IMR-90 (cell line): ENCODE measurements around the gene CRYM. TPM values are rescaled to one million over a fixed set of nuclear protein-coding genes. Genes with fewer than 3 reads are reported as not detected.
"Not testable (repeated sequence)": the region's sequence is repeated elsewhere in the genome, so short reads cannot be mapped to it uniquely, and the experiment has no call there.

Experiments
- ATAC-seq: fragments of 200-7000 bp; cut with Tn5 transposase; 2 replicates; pipeline ENCODE4 v1.9.1; 2020; ENCODE audit warnings: low read depth, mild to moderate bottlenecking, moderate library complexity
- BruUV-seq: library from RNA; stranded (reverse); fragments of 400-500 nt; replicated peaks from 2 replicates; lab custom pipeline; 2021; lab: Mats Ljungman, UMichigan
- CTCF ChIA-PET: fragments of 300-600 bp; formaldehyde crosslinking; extraction: SDS; loops from one replicate; lab custom pipeline; 2021; ENCODE audit warnings: antibody characterized with exemption; lab: Yijun Ruan, JAX
- POLR2A ChIA-PET: fragments of 300-600 bp; sonication (Branson Sonifier 250); formaldehyde crosslinking; loops from one replicate; lab custom pipeline; 2022; ENCODE audit warnings: antibody characterized with exemption; ENCODE audit not compliant: unreplicated experiment; lab: Charles Lee
- DNase-seq: peaks from one replicate; pipeline ENCODE4 v3.0.0; 2013
- H2AFZ ChIP-seq: replicated peaks from 2 replicates; pipeline ENCODE3; 2013; ENCODE audit warnings: low read length, mild to moderate bottlenecking; ENCODE audit not compliant: poor library complexity
- H2AK5ac ChIP-seq: 2 replicates; pipeline ENCODE4 v1.6.1; 2013; ENCODE audit warnings: low read depth, low read length, inconsistent platforms
- H2AK9ac ChIP-seq: replicated peaks from 2 replicates; pipeline ENCODE3; 2013; ENCODE audit warnings: mild to moderate bottlenecking, low read depth, low read length, moderate library complexity; ENCODE audit not compliant: poor library complexity
- H2BK120ac ChIP-seq: 2 replicates; pipeline ENCODE4 v1.6.1; 2013; ENCODE audit warnings: low read depth, low read length, inconsistent platforms
- H2BK15ac ChIP-seq: 3 replicates; pipeline ENCODE4 v1.6.1; 2013; ENCODE audit warnings: low read depth, low read length, inconsistent platforms
- H2BK20ac ChIP-seq: 2 replicates; pipeline ENCODE4 v1.6.1; 2013; ENCODE audit warnings: low read depth, mild to moderate bottlenecking, inconsistent platforms, low read length, moderate library complexity
- H2BK5ac ChIP-seq: 2 replicates; pipeline ENCODE4 v1.6.1; 2013; ENCODE audit warnings: mild to moderate bottlenecking, low read depth, low read length, inconsistent platforms; ENCODE audit not compliant: poor library complexity, severe bottlenecking
- H3K14ac ChIP-seq: replicated peaks from 2 replicates; pipeline ENCODE4 v1.6.1; 2013; ENCODE audit warnings: low read depth, low read length, inconsistent platforms
- H3K18ac ChIP-seq: 2 replicates; pipeline ENCODE4 v1.6.1; 2013; ENCODE audit warnings: low read depth, low read length, control low read depth
- H3K23ac ChIP-seq: 2 replicates; pipeline ENCODE4 v1.6.1; 2013; ENCODE audit warnings: low read depth, low read length, inconsistent platforms
- H3K27ac ChIP-seq: 2 replicates; pipeline ENCODE4 v1.5.1; 2013; ENCODE audit warnings: mild to moderate bottlenecking, control low read depth, low read length; ENCODE audit not compliant: insufficient read depth
- H3K27me3 ChIP-seq: 2 replicates; pipeline ENCODE4 v1.6.1; 2013; ENCODE audit warnings: low read length; ENCODE audit not compliant: control insufficient read depth, insufficient read depth
- H3K36me3 ChIP-seq: 2 replicates; pipeline ENCODE4 v1.6.1; 2013; ENCODE audit warnings: low read length, mixed read lengths; ENCODE audit not compliant: control insufficient read depth, insufficient read depth
- H3K4ac ChIP-seq: 2 replicates; pipeline ENCODE4 v1.6.1; 2013; ENCODE audit warnings: low read depth, low read length, inconsistent platforms
- H3K4me1 ChIP-seq: 2 replicates; pipeline ENCODE4 v1.6.1; 2013; ENCODE audit warnings: low read length, mixed read lengths; ENCODE audit not compliant: control insufficient read depth, insufficient read depth
- H3K4me2 ChIP-seq: 2 replicates; pipeline ENCODE4 v1.6.1; 2013; ENCODE audit warnings: low read depth, mild to moderate bottlenecking, control low read depth, low read length, moderate library complexity
- H3K4me3 ChIP-seq: 2 replicates; pipeline ENCODE4 v1.5.1; 2013; ENCODE audit warnings: low read depth, mild to moderate bottlenecking, control low read depth, low read length, moderate library complexity; ENCODE audit not compliant: insufficient read depth
- H3K56ac ChIP-seq: 2 replicates; pipeline ENCODE4 v1.6.1; 2013; ENCODE audit warnings: low read length, inconsistent platforms; ENCODE audit not compliant: insufficient read depth; ENCODE audit errors: extremely low read depth
- H3K79me1 ChIP-seq, 2 experiments: 2 replicates each; pipeline ENCODE4 v1.6.1; 2013; ENCODE audit warnings: low read length in 2 of 2, inconsistent platforms in 1 of 2, low read depth in 1 of 2
- H3K9ac ChIP-seq: 2 replicates; pipeline ENCODE4 v1.6.1; 2013; ENCODE audit warnings: low read depth, low read length, control low read depth
- H3K9me1 ChIP-seq: 2 replicates; pipeline ENCODE4 v1.6.1; 2013; ENCODE audit warnings: low read length, inconsistent platforms; ENCODE audit not compliant: insufficient read depth
- H3K9me3 ChIP-seq: 2 replicates; pipeline ENCODE4 v1.6.1; 2013; ENCODE audit warnings: low read length; ENCODE audit not compliant: control insufficient read depth, insufficient read depth
- H4K20me1 ChIP-seq: 2 replicates; pipeline ENCODE4 v1.6.1; 2013; ENCODE audit warnings: low read length, inconsistent platforms; ENCODE audit not compliant: insufficient read depth
- H4K5ac ChIP-seq: 2 replicates; pipeline ENCODE4 v1.6.1; 2013; ENCODE audit warnings: mild to moderate bottlenecking, low read depth, low read length, control low read depth
- H4K8ac ChIP-seq, 2 experiments: 2 replicates each; pipeline ENCODE4 v1.6.1; 2013; ENCODE audit warnings: low read depth in 2 of 2, low read length in 2 of 2, control low read depth in 1 of 2, inconsistent platforms in 1 of 2
- H4K91ac ChIP-seq: 2 replicates; pipeline ENCODE4 v1.6.1; 2013; ENCODE audit warnings: low read depth, low read length, inconsistent platforms; ENCODE audit not compliant: insufficient read depth
- CHD1 ChIP-seq: IDR thresholded peaks from 2 replicates; pipeline ENCODE4 v1.6.1; 2012; ENCODE audit warnings: low read depth, low read length, improper control_type of control experiment
- WGBS, 2 experiments: methylation state at CpG; one replicate each; pipeline versions ENCODE4 v1.1.5 to v1.1.7; 2013; ENCODE audit warnings: missing lambda C conversion rate in 2 of 2; ENCODE audit not compliant: insufficient read length in 1 of 2; ENCODE audit errors: extremely low coverage in 2 of 2; 5-methylcytosine and 5-hydroxymethylcytosine counted together
- dilution Hi-C: fragments of 300-500 bp; cut with HindIII; formaldehyde crosslinking; loops from one replicate; pipeline ENCODE4 v1.14.3; 2018; ENCODE audit warnings: low sequenced_read_pairs; ENCODE audit not compliant: unreplicated experiment
- in situ Hi-C: fragments of 300-500 bp; cut with MboI; formaldehyde crosslinking; loops from 3 replicates; pipeline ENCODE4 v1.14.3; 2019; ENCODE audit warnings: low sequenced_read_pairs, inconsistent platforms, mixed read lengths
- intact Hi-C: fragments of 100-400 bp; cut with micrococcal nuclease; formaldehyde crosslinking; loops from 2 replicates; pipeline ENCODE4 v1.10.0; 2022
- polyA plus RNA-seq, 3 experiments: library from polyadenylated mRNA; depleted of rRNA; stranded (reverse); fragments of >200 nt; gene quantifications; 2 replicates each; pipeline ENCODE4 v1.2.3, GENCODE V29; 2012; ENCODE audit warnings: low replicate concordance in 1 of 3
- total RNA-seq: library from RNA; depleted of rRNA; stranded (reverse); fragments of >200 nt; gene quantifications from 2 replicates; pipeline ENCODE4 v1.2.3, GENCODE V29; 2012

The CRYM gene
- total and polyA plus RNA-seq, 2 of the 4 experiments (the other 2 are of a cell fraction): not detected

- no peak for TF ChIP-seq CHD1
These were observed 27.8 kb downstream of the CRYM start (continued) for GRCh38 chr16:21250072-21250923.

DNA sequence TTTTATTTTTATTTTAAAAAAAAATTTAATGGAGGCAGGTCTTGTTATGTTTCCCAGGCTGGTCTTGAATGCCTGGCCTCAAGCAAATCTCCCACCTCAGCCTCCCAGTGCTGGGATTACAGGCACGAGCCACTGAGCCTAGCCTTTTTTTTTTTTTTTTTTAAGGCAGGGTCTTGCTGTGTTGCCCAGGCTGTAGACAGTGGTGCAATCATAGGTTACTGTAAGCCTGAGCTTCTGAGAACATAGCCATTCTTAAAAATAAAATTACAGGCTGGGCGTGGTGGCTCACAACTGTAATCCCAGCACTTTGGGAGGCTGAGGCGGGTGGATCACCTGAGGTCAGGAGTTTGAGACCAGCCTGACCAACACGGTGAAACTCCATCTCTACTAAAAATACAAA is 29.9 kb downstream of the CRYM start:
- H3K9ac ChIP-seq, H3K23ac ChIP-seq, H3K9me1 ChIP-seq, POLR2A ChIA-PET, dilution Hi-C loops, H3K79me1 ChIP-seq, H3K56ac ChIP-seq, H3K36me3 ChIP-seq, CTCF ChIA-PET, H3K18ac ChIP-seq, H4K5ac ChIP-seq, H4K91ac ChIP-seq, H2AK5ac ChIP-seq, H3K4me1 ChIP-seq, H3K4me3 ChIP-seq, H2AK9ac ChIP-seq, intact Hi-C loops, H4K20me1 ChIP-seq, H2BK20ac ChIP-seq, H2BK5ac ChIP-seq, H2AFZ ChIP-seq, H2BK15ac ChIP-seq, H3K14ac ChIP-seq, H3K4me2 ChIP-seq, BruUV-seq, H3K9me3 ChIP-seq, H3K27ac ChIP-seq, ATAC-seq, DNase-seq, in situ Hi-C loops, H2BK120ac ChIP-seq, H4K8ac ChIP-seq, H3K4ac ChIP-seq: not testable (repeated sequence)
- no CpG with 5 or more reads among the region's 4 CpGs for WGBS, 2 experiments
- H3K27me3 ChIP-seq: peaks cover 17% of the 10 kb centered on the region
